ENCODE measurements around the gene TRIM47.

DNA sequence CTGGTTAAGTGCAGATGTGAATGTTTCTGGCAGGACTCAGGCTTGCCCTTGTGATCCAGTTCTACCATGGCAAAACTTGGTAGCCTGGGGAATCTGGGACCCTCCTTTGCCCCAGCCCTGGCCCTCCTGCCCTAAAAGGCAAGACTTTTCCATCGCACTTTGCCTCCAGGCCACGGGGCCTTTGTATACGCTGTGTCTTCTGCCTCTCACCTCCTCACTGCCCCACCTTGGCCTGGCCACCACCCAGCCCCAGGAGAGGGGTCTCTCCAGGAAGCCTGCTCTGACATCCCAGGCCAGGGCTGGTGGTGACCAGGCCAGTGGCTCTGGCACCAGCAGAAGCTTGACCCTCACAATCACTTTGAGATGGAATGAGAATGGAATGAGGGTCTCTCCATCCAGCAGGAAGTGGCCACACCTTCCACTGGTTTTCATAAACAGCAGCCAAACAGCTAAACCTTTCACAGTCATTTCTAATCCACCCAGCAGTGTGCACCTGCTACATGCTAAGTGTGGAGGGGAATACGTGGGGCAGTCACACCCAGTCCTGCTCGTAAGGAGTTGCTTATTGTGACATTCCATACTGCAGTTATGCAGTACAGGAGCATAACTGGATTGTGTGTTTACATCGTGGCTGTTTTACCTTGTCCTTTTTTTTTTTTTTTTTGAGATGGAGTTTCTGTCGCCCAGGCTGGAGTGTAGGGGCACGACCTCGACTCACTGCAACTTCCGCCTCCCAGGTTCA lies 27.9 kb upstream of the TRIM47 start:
- TF ChIP-seq, protein P1, sequence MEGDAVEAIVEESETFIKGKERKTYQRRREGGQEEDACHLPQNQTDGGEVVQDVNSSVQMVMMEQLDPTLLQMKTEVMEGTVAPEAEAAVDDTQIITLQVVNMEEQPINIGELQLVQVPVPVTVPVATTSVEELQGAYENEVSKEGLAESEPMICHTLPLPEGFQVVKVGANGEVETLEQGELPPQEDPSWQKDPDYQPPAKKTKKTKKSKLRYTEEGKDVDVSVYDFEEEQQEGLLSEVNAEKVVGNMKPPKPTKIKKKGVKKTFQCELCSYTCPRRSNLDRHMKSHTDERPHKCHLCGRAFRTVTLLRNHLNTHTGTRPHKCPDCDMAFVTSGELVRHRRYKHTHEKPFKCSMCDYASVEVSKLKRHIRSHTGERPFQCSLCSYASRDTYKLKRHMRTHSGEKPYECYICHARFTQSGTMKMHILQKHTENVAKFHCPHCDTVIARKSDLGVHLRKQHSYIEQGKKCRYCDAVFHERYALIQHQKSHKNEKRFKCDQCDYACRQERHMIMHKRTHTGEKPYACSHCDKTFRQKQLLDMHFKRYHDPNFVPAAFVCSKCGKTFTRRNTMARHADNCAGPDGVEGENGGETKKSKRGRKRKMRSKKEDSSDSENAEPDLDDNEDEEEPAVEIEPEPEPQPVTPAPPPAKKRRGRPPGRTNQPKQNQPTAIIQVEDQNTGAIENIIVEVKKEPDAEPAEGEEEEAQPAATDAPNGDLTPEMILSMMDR (IDR thresholded peaks at IDR 0.05): no peak
- TF ChIP-seq EP300 (IDR thresholded peaks at IDR 0.05) (no peak), POLR2A (IDR thresholded peaks at IDR 0.05) (no peak), POLR2AphosphoS5 (IDR thresholded peaks at IDR 0.05) (no peak)

All from stomach (tissue), 4 donors.